ENCODE measurements around the gene NKTR.
A peak's percentile ranks its signal among the peaks of the same experiment; 100 is the strongest.
"Not testable (repeated sequence)": the region's sequence is repeated elsewhere in the genome, so short reads cannot be mapped to it uniquely, and the experiment has no call there.

NKTR gene

GRCh38 chr3:42600111-42600957 lies at the start of gene NKTR:
TSS of gene NKTR (plus strand) at chr3:42600686. CDS start at chr3:42601007, 321 bp downstream.
- peak within 1 kb of the TSS; percentile 86 for H3K4me3 ChIP-seq (ENCODE audit: low read depth, low read length)
- ChIA-PET POLR2A (interaction anchor here (0.5 to 2.0 kb wide), 5 partner anchors 9 to 52 kb away, joined by 3 to 22 read pairs (median 6); partner anchors contain the start of genes SEC22C, SS18L2 and ZBTB47), CTCF (interaction anchor here (1.0 to 4.0 kb wide), 6 partner anchors 9 to 144 kb away, joined by 3 to 38 read pairs (median 7); partner anchors contain the start of genes SEC22C and SS18L2)
- TF ChIP-seq CTCF (IDR thresholded peaks at IDR 0.05; ENCODE audit: insufficient read depth, low read length, missing control alignments): peak; percentile 17
- DNase-seq (ENCODE audit: low read depth, low spot score): peak; percentile 89

- no peak for DNase-seq (ENCODE audit: low read depth, low spot score)
- no peak overlapping the region for H3K4me3 ChIP-seq (ENCODE audit: low read depth, low read length)
- POLR2A ChIA-PET: no interaction called here
- CTCF ChIA-PET: interaction anchor here (2.8 to 8.7 kb wide), 4 partner anchors 12 to 323 kb away, joined by 10 to 107 read pairs (median 22); no protein-coding TSS in a partner anchor
- no peak for TF ChIP-seq CTCF (IDR thresholded peaks at IDR 0.05; ENCODE audit: insufficient read depth, low read length, missing control alignments)
These were observed 47.7 kb upstream of the NKTR start for GRCh38 chr3:42552830-42553229.

GRCh38 chr3:42556089-42556632 lies 44.3 kb upstream of the NKTR start:
- no peak for TF ChIP-seq CTCF (IDR thresholded peaks at IDR 0.05; ENCODE audit: insufficient read depth, low read length, missing control alignments)
- ChIA-PET CTCF (interaction anchor here (0.6 to 0.9 kb wide), 2 partner anchors 9 to 20 kb away, joined by 3 to 4 read pairs; no protein-coding TSS in a partner anchor), POLR2A (no interaction called here)
- H3K4me3 ChIP-seq (ENCODE audit: low read depth, low read length): no peak overlapping the region
- no peak for DNase-seq (ENCODE audit: low read depth, low spot score)

- DNase-seq (ENCODE audit: low read depth, low spot score); H3K4me3 ChIP-seq (ENCODE audit: low read depth, low read length); POLR2A ChIA-PET; CTCF ChIA-PET: not testable (repeated sequence)
These were observed 43.7 kb upstream of the NKTR start for GRCh38 chr3:42556817-42557216.

- TF ChIP-seq CTCF (IDR thresholded peaks at IDR 0.05; ENCODE audit: insufficient read depth, low read length, missing control alignments): no peak
- POLR2A ChIA-PET: no interaction called here
- H3K4me3 ChIP-seq (ENCODE audit: low read depth, low read length): no peak overlapping the region
- CTCF ChIA-PET: interaction anchor here (2.2 kb wide), 1 partner anchor 10 kb away, joined by 13 read pairs; no protein-coding TSS in a partner anchor
- DNase-seq (ENCODE audit: low read depth, low spot score): no peak
These were observed 42.6 kb upstream of the NKTR start for GRCh38 chr3:42557854-42558253.

- no peak for DNase-seq (ENCODE audit: low read depth, low spot score)
- CTCF ChIA-PET: interaction anchor here (0.6 to 3.8 kb wide), 2 partner anchors 15 to 24 kb away, joined by 3 to 26 read pairs; no protein-coding TSS in a partner anchor
- POLR2A ChIA-PET: no interaction called here
- no peak overlapping the region for H3K4me3 ChIP-seq (ENCODE audit: low read depth, low read length)
- TF ChIP-seq CTCF (IDR thresholded peaks at IDR 0.05; ENCODE audit: insufficient read depth, low read length, missing control alignments): no peak
These were observed 38.2 kb upstream of the NKTR start for GRCh38 chr3:42562047-42562907.

Data from AG04449 (cell line).